HuH-7.5 (cell line): ENCODE measurements around the gene GCNA.

Experiments used
- DNase-seq: peaks from one replicate; pipeline ENCODE4 v3.0.0; 2011; ENCODE audit warnings: low spot score

The GCNA gene

GRCh38 chrX:71615954-71616353 lies 37.7 kb downstream of the GCNA start:
- no peak for DNase-seq

- no peak for DNase-seq
Observed at GRCh38 chrX:71616672-71617529, 38.7 kb downstream of the GCNA start.

GRCh38 chrX:71617742-71618141 lies 39.5 kb downstream of the GCNA start:
- no peak for DNase-seq

GRCh38 chrX:71618303-71618721 lies 40.1 kb downstream of the GCNA start, which contains the start of gene CXCR3:
Gene CXCR3 (minus strand): TSS chrX:71618511. CDS start chrX:71618449, 62 bp downstream.
- no peak for DNase-seq

- no peak for DNase-seq
Observed at GRCh38 chrX:71618787-71619186, 40.5 kb downstream of the GCNA start.

GRCh38 chrX:71619193-71619592 lies 41.0 kb downstream of the GCNA start:
- no peak for DNase-seq

GRCh38 chrX:71619986-71620385 lies 41.7 kb downstream of the GCNA start:
- DNase-seq = no peak

GRCh38 chrX:71621603-71622002 lies 43.4 kb downstream of the GCNA start:
- no peak for DNase-seq

- no peak for DNase-seq
Observed at GRCh38 chrX:71622032-71622575, 43.9 kb downstream of the GCNA start.

GRCh38 chrX:71622576-71623450 lies 44.6 kb downstream of the GCNA start:
- DNase-seq = no peak

- DNase-seq = no peak
Observed at GRCh38 chrX:71623714-71624113, 45.5 kb downstream of the GCNA start.

- DNase-seq = no peak
Observed at GRCh38 chrX:71625471-71625870, 47.2 kb downstream of the GCNA start.

- no peak for DNase-seq
Observed at GRCh38 chrX:71626576-71626975, 48.3 kb downstream of the GCNA start.

- no peak for DNase-seq
Observed at GRCh38 chrX:71627588-71628404, 49.6 kb downstream of the GCNA start.

GRCh38 chrX:71629467-71629866 lies 51.2 kb downstream of the GCNA start:
- no peak for DNase-seq

- no peak for DNase-seq
Observed at GRCh38 chrX:71632923-71633657, 54.9 kb downstream of the GCNA start.

- no peak for DNase-seq
Observed at GRCh38 chrX:71634366-71634765, 56.1 kb downstream of the GCNA start.

- DNase-seq = no peak
Observed at GRCh38 chrX:71636438-71637252, 58.4 kb downstream of the GCNA start.

GRCh38 chrX:71637253-71637618 lies 59.0 kb downstream of the GCNA start:
- no peak for DNase-seq

GRCh38 chrX:71637848-71638247 lies 59.6 kb downstream of the GCNA start:
- DNase-seq = no peak
